HFF-Myc (cell line): ENCODE measurements around the gene DHCR7.

Experiments used
- DNase-seq: peaks from one replicate; pipeline ENCODE4 v3.0.0-alpha.2; 2011; ENCODE audit warnings: low read depth; ENCODE audit errors: extremely low read depth
- H3K4me3 ChIP-seq: replicated peaks from 2 replicates; pipeline ENCODE4 v1.5.1; 2011; ENCODE audit warnings: low read depth, mild to moderate bottlenecking, control low read depth, low read length
- TF ChIP-seq, protein P1 (sequence below): IDR thresholded peaks from 2 replicates; pipeline ENCODE4 v1.5.1; 2012; ENCODE audit warnings: mild to moderate bottlenecking, low read depth, low read length, control low read depth; ENCODE audit errors: missing control alignments

The DHCR7 gene

DNA sequence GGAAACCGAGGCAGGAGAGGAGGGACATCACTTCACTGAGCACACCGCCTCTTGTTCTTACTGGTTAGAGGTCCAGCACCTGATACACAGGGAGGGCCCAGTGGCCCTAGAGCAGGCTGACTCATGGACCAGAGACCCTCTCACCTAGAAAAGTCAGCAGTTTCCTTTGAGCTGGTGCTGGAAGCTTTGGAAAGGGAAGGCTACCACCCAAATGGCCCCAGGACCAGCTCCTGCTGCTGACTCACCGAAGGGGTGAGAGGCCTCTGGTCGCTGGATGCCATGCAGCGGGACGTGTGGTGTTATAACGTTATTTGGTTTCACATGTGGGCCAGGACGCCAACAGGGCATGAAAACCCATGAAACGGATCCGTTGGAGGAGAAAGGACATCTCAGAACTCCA is 8.6 kb upstream of the DHCR7 start:
- TF ChIP-seq, protein P1, sequence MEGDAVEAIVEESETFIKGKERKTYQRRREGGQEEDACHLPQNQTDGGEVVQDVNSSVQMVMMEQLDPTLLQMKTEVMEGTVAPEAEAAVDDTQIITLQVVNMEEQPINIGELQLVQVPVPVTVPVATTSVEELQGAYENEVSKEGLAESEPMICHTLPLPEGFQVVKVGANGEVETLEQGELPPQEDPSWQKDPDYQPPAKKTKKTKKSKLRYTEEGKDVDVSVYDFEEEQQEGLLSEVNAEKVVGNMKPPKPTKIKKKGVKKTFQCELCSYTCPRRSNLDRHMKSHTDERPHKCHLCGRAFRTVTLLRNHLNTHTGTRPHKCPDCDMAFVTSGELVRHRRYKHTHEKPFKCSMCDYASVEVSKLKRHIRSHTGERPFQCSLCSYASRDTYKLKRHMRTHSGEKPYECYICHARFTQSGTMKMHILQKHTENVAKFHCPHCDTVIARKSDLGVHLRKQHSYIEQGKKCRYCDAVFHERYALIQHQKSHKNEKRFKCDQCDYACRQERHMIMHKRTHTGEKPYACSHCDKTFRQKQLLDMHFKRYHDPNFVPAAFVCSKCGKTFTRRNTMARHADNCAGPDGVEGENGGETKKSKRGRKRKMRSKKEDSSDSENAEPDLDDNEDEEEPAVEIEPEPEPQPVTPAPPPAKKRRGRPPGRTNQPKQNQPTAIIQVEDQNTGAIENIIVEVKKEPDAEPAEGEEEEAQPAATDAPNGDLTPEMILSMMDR: no peak
- no peak for DNase-seq
- H3K4me3 ChIP-seq: no peak overlapping the region

DNA sequence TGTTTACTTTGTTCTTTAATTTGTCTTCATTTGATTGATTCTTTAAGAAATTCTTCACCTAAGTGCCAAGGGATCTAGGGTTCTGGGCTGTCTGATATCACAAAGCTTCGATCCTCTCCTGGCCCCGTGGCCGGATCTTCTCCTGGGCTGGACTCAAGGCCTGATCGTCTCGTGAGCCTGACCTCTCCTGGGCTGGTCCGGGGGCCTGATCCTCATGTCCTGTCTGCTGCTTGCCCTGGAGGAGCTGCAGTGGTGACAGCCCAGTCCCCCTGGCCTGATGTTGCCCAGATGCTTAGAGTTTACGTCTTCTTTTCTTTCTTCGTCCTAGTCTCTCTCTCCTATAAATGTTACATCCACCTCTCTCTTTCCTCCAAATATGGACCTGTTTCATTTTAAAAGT is 8.1 kb upstream of the DHCR7 start:
- DNase-seq: no peak
- no peak overlapping the region for H3K4me3 ChIP-seq
- TF ChIP-seq, protein P1: no peak

DNA sequence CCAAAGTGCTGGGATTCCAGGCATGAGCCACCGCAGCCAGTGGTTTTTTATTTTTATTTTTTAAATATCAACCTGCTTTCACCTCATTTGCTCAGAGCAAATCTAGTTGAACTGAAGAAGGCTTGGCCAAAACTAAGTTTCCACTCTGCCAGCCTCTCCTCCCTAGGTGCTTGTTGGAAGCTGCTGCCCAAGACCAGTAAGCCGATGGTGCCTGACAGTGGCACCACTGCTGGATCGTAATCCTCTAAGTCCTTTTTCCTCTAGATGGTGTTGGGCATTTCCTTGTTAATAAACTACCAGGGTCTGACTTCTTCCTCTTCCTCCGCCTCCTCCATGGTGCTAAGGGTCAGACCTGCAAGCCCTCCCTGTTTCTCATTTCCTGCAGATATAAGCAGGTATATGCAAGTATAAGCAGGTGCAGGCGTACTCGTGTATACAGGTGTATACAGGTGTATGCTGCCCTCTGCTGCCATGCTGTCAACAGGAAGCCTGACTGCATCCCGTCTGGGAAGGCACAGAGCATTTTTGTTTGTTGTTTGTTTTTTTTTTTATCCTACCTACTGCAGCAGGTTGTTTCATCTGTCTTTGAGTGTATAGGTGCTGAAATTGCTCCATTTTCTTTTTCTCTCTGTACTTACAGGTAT is 6.4 kb upstream of the DHCR7 start:
- no peak overlapping the region; the same call in 1 of the 2 replicates for H3K4me3 ChIP-seq

DNA sequence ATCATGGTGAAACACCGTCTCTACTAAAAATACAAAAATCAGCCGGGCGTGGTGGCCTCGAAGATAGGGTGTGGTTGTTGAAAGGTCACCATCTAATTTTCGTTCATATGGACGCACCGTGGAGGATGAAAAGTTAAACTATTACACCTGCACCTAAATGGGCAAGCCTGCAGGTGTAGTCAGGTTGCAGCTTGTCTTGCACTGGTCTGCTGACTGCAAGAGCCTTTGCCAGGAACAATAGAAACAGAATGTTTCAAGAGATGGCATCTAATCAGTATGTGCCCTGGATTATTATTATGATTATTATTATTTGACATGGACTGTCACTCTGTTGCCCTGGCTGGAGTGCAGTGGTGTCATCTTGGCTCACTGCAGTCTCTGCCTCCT is 5.7 kb upstream of the DHCR7 start:
- DNase-seq: no peak
- TF ChIP-seq, protein P1: no peak
- H3K4me3 ChIP-seq: peak overlapping the region; percentile 97

More for the DNA sequence above, 6.4 kb upstream of the DHCR7 start:
- no peak for DNase-seq
- TF ChIP-seq, protein P1: no peak

DNA sequence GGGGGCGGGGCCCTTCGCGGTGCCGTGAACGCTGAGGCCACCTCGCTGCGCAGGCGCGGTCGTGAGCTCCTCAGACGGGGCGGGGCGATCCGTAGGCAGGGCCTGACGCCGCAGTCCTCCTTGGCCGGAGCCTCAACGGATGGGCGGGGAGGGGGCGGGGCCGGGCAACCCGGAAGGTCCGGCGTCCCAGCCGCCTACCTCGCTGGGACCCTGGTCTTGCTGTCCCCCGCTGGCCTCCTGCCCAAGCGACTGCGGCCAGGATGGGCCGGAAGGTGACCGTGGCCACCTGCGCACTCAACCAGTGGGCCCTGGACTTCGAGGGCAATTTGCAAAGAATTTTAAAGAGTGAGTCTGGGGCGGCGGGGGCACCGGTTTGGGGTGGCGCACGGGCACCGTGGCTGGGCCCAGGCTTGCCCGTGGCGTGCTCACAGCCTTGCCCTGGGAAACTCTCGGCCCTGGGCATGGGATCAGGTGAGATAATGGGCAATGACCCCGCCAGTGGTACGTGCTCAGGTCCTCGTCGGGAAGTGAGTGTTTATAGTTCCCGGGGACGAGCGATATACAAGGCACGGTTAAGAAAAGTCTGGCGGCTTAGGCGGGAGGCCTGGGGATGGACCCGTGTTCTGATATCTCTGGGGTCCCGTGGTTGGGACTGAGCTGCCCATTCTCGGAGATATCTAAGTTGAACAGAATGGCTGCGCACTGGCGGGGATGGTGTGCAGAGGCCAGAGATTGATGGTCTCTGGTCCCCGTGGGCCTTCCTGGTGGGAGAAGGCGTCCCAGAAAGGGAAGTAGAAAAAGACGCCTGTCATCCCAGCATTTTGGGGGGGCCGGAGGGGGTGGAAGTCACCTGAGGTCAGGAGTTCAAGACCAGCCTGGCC is 5.1 kb upstream of the DHCR7 start, which contains the start of gene NADSYN1:
Gene NADSYN1, plus strand, starts transcription at position 167 of the 881 bp plus-strand sequence. Its CDS starts 94 bp downstream, at position 261.
- peak within 1 kb of the TSS; percentile 97 for H3K4me3 ChIP-seq
- DNase-seq: peak; percentile 79
- TF ChIP-seq, protein P1: no peak

DNA sequence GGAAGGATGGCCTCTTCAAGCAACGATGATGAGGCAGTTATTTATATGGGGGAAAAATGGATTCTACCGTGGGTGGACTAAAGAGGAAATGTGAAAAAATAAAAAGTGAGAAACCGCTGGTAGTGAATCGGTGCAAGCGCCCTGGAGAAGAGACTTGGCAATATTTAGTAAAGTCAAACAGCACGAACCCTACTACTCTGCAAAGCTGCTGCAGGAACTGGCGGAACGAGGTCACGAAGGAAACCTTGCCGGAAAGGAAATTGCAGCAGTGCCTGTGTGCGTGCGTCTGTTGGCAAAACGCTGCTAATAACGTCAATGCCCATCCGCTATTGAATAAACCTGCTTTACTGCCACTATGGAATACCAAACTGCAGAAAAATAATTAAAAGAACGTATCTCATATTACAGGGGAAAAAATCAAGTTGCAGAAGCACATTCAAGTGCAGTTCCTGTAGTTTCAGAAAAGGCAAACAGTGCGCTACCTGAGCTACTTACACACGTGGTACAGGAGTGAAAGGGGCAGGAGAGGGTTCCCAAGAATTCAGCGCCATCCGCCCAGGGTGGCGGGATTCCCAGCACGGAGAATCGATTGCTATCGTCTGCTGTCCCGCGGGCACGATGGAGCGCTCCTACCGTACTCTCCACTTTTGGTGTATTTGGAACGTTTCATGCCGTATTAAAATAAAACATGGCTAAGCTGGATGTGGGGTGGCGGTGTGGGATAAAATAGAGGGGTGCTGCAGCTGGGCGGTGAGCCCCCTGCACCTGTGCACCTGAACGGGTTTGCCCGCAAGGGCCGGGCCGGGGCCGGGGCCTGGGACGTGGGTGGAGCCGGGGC is 4.2 kb upstream of the DHCR7 start:
- DNase-seq: no peak
- H3K4me3 ChIP-seq: peak overlapping the region; percentile 97
- TF ChIP-seq, protein P1: no peak
